Uterus (tissue), 2 donors: ENCODE measurements around the gene LYPD6B.

Experiments used
- POLR2A ChIP-seq, 2 donors: fragments of 450-650 bp; IDR thresholded peaks; one replicate each; pipeline ENCODE4 v1.6.1; 2016; ENCODE audit warnings: antibody characterized with exemption in 2 of 2, mild to moderate bottlenecking in 1 of 2, moderate library complexity in 1 of 2
- TF ChIP-seq, protein P1 (sequence below), 4 experiments: fragments of 200-600 bp in 2 of 4; fragments of 450-650 bp in 2 of 4; sonication (generic) in 2 of 4; IDR thresholded peaks; one replicate each; pipeline ENCODE4 v1.5.1; 2016 to 2019; ENCODE audit warnings: antibody characterized with exemption in 4 of 4, mild to moderate bottlenecking in 2 of 4, moderate library complexity in 1 of 4

GRCh38 chr2:149148194-149149006 is 109.9 kb downstream of the LYPD6B start:
- TF ChIP-seq, protein P1, sequence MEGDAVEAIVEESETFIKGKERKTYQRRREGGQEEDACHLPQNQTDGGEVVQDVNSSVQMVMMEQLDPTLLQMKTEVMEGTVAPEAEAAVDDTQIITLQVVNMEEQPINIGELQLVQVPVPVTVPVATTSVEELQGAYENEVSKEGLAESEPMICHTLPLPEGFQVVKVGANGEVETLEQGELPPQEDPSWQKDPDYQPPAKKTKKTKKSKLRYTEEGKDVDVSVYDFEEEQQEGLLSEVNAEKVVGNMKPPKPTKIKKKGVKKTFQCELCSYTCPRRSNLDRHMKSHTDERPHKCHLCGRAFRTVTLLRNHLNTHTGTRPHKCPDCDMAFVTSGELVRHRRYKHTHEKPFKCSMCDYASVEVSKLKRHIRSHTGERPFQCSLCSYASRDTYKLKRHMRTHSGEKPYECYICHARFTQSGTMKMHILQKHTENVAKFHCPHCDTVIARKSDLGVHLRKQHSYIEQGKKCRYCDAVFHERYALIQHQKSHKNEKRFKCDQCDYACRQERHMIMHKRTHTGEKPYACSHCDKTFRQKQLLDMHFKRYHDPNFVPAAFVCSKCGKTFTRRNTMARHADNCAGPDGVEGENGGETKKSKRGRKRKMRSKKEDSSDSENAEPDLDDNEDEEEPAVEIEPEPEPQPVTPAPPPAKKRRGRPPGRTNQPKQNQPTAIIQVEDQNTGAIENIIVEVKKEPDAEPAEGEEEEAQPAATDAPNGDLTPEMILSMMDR (IDR thresholded peaks at IDR 0.05), result no peak
- TF ChIP-seq POLR2A (IDR thresholded peaks at IDR 0.05), result no peak
